ENCODE data around the gene RAB25. TPM values are rescaled to one million over a fixed set of nuclear protein-coding genes. Genes with fewer than 3 reads are reported as not detected.
"Not testable (repeated sequence)": the region's sequence is repeated elsewhere in the genome, so short reads cannot be mapped to it uniquely, and the experiment has no call there.

The RAB25 gene
- total RNA-seq, 4 donors from 2014 or later, result not detected

DNA sequence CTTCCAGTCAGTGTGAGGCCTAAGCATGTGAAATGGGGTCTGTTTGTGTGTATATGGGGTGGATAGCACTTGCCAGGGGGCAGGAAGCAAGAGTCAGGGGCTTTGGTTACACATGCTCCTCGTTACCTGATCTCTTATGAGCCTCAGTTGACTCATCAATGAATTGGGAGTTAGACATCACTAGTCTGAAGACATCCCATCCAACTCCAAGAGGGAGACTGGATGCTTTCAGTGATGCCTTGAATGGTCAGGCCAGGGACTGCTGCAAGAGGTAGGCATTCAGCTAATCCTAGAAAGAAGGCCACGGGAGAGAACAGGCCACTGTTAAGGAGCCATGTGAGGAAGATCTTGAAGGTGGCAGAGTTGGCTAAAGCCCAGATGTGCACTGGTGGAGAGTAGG lies 6.3 kb downstream of the RAB25 start:
- WGBS, 2 donors, result 67 to 72% methylated on average over 2 of the region's 2 CpGs
- Histone ChIP-seq H3K4me3 (no peak overlapping the region), H3K4me1 (peaks cover 0 to 5% (median 0%) of the 10 kb centered on the region in 4 donors), H3K9me3 (no peaks in the 10 kb centered on the region), H3K27ac (no peak overlapping the region), H3K27me3 (no peaks in the 10 kb centered on the region), H3K36me3 (no peaks in the 10 kb centered on the region)
- TF ChIP-seq POLR2A (IDR thresholded peaks at IDR 0.05), result no peak
- TF ChIP-seq, protein P1, sequence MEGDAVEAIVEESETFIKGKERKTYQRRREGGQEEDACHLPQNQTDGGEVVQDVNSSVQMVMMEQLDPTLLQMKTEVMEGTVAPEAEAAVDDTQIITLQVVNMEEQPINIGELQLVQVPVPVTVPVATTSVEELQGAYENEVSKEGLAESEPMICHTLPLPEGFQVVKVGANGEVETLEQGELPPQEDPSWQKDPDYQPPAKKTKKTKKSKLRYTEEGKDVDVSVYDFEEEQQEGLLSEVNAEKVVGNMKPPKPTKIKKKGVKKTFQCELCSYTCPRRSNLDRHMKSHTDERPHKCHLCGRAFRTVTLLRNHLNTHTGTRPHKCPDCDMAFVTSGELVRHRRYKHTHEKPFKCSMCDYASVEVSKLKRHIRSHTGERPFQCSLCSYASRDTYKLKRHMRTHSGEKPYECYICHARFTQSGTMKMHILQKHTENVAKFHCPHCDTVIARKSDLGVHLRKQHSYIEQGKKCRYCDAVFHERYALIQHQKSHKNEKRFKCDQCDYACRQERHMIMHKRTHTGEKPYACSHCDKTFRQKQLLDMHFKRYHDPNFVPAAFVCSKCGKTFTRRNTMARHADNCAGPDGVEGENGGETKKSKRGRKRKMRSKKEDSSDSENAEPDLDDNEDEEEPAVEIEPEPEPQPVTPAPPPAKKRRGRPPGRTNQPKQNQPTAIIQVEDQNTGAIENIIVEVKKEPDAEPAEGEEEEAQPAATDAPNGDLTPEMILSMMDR (IDR thresholded peaks at IDR 0.05), result no peak
- TF ChIP-seq EP300 (IDR thresholded peaks at IDR 0.05), result no peak
- no peak for DNase-seq (ENCODE audit: low spot score in 2 of 2)

- H3K4me3 ChIP-seq, result no peak overlapping the region
- no peaks in the 10 kb centered on the region for H3K36me3 ChIP-seq
- TF ChIP-seq EP300 (IDR thresholded peaks at IDR 0.05) (no peak), POLR2A (IDR thresholded peaks at IDR 0.05) (no peak)
- TF ChIP-seq, protein P1 (IDR thresholded peaks at IDR 0.05), result no peak
- 59 to 68% methylated on average over 3 of the region's 3 CpGs for WGBS, 2 donors
- no peak overlapping the region for H3K27ac ChIP-seq
- no peak for DNase-seq (ENCODE audit: low spot score in 2 of 2)
- H3K27me3 ChIP-seq, result no peaks in the 10 kb centered on the region
- peaks cover 0 to 7% (median 0%) of the 10 kb centered on the region in 4 donors for H3K4me1 ChIP-seq
- no peaks in the 10 kb centered on the region for H3K9me3 ChIP-seq
Measured at GRCh38 chr1:156069490-156070455, 8.8 kb downstream of the RAB25 start.

DNA sequence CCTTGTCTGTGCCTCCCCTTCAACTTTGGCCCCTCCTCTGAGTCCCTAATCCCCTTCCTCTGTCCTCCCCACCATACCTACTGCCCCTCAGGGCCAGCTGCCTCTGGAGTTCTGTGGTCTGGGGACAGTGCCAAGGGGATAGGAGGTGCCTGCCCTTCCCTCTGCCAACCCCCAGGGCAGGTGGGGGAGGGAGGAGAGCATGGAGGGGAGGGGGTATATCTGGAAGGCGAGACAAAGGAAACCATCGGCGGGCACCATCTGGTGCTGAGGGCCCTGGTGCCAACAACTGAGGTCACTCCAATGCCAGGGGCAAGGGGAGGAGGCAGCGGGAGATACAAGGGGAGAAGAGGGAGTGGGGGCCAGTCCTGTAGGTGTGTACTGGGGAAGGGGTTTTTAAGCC lies 9.6 kb downstream of the RAB25 start:
- no peak overlapping the region for H3K27ac ChIP-seq
- peaks cover 0 to 14% (median under 1%) of the 10 kb centered on the region in 4 donors for H3K4me1 ChIP-seq
- no peaks in the 10 kb centered on the region for H3K27me3 ChIP-seq
- no peaks in the 10 kb centered on the region for H3K36me3 ChIP-seq
- H3K4me3 ChIP-seq, result no peak overlapping the region
- no peak for DNase-seq (ENCODE audit: low spot score in 2 of 2)
- H3K9me3 ChIP-seq, result no peaks in the 10 kb centered on the region
- no peak for TF ChIP-seq EP300 (IDR thresholded peaks at IDR 0.05)
- TF ChIP-seq, protein P1 (IDR thresholded peaks at IDR 0.05), result no peak
- 26 to 43% methylated on average over 4 of the region's 4 CpGs for WGBS, 2 donors

DNA sequence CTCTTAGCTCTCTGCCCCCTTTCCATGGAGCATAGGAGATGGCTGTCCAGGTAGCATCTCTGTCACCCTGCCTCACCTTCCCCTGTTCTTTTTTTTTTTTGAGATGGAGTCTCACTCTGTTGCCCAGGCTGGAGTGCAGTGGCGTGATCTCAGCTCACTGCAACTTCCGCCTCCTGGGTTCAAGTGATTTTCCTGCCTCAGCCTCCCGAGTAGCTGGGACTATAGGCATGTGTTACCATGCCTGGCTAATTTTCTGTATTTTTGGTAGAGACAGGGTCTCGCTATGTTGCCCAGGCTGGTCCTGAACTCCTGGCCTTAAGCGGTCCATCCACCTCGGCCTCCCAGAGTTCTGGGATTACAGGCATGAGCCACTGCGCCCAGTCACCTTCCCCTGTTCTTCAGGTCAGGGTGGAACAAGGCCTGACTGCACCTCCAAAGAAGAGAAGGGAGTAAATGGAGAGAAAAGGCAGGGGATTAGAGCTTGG lies 10.4 kb downstream of the RAB25 start:
- not testable (repeated sequence) for H3K36me3 ChIP-seq; DNase-seq (ENCODE audit: low spot score in 2 of 2); H3K9me3 ChIP-seq; H3K4me3 ChIP-seq; H3K27me3 ChIP-seq; H3K27ac ChIP-seq
- 82 to 85% methylated on average over 7 of the region's 7 CpGs for WGBS, 2 donors
- peaks cover 0 to 20% (median 3%) of the 10 kb centered on the region in 4 donors for H3K4me1 ChIP-seq

DNA sequence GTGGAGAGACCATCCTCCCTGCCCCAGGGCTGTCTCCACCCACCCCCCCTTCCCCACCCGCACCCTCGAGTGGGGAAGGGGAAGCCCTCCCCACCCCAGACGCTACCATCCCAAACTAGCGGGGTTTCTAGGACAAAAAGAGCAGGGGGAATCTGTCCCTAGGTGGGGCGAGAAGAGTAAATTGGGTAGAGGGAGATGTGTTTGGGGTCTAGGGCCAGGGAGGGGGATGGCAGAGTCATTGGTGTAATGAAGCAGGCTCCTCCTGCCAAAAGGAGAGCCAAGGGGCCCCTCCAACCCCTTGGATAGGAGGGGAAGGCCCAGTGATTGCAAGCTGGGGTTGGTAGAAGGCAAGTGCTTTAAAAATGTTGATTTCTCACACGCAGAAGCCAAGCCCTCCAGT lies 11.3 kb downstream of the RAB25 start:
- 59% methylated on average over 6 of the region's 6 CpGs for WGBS, 2 donors

More for the DNA sequence above, 11.3 kb downstream of the RAB25 start:
- Histone ChIP-seq H3K4me3 (no peak overlapping the region), H3K36me3 (no peaks in the 10 kb centered on the region), H3K4me1 (peaks cover 0 to 19% (median 3%) of the 10 kb centered on the region in 4 donors), H3K27ac (no peak overlapping the region), H3K9me3 (no peaks in the 10 kb centered on the region), H3K27me3 (no peaks in the 10 kb centered on the region)
- no peak for TF ChIP-seq POLR2A (IDR thresholded peaks at IDR 0.05)
- no peak for TF ChIP-seq EP300 (IDR thresholded peaks at IDR 0.05)
- TF ChIP-seq, protein P1 (IDR thresholded peaks at IDR 0.05), result no peak
- DNase-seq (ENCODE audit: low spot score in 2 of 2), result no peak

All from tibial nerve (tissue), 4 donors.